ENCODE measurements around the gene UQCC5.
"Not testable (repeated sequence)": the region's sequence is repeated elsewhere in the genome, so short reads cannot be mapped to it uniquely, and the experiment has no call there.

Gene UQCC5

GRCh38 chr3:52520716-52521487 is 15.5 kb upstream of the UQCC5 start:
- DNase-seq (ENCODE audit: low read depth) = no peak
- H3K4me3 ChIP-seq (ENCODE audit: low read depth, low read length) = no peak overlapping the region

GRCh38 chr3:52521488-52521824 is 14.9 kb upstream of the UQCC5 start:
- no peak for DNase-seq (ENCODE audit: low read depth)
- no peak overlapping the region for H3K4me3 ChIP-seq (ENCODE audit: low read depth, low read length)

GRCh38 chr3:52521881-52522650 is 14.3 kb upstream of the UQCC5 start:
- no peak overlapping the region for H3K4me3 ChIP-seq (ENCODE audit: low read depth, low read length)
- DNase-seq (ENCODE audit: low read depth) = no peak

GRCh38 chr3:52522651-52523251 is 13.7 kb upstream of the UQCC5 start:
- no peak for DNase-seq (ENCODE audit: low read depth)
- H3K4me3 ChIP-seq (ENCODE audit: low read depth, low read length) = no peak overlapping the region

GRCh38 chr3:52523386-52524257 is 12.8 kb upstream of the UQCC5 start:
- no peak for DNase-seq (ENCODE audit: low read depth)
- no peak overlapping the region for H3K4me3 ChIP-seq (ENCODE audit: low read depth, low read length)

GRCh38 chr3:52524258-52524751 is 12.1 kb upstream of the UQCC5 start:
- no peak overlapping the region for H3K4me3 ChIP-seq (ENCODE audit: low read depth, low read length)
- DNase-seq (ENCODE audit: low read depth) = no peak

- no peak overlapping the region for H3K4me3 ChIP-seq (ENCODE audit: low read depth, low read length)
- no peak for DNase-seq (ENCODE audit: low read depth)
Observed at GRCh38 chr3:52524752-52525679, 11.4 kb upstream of the UQCC5 start.

- DNase-seq (ENCODE audit: low read depth) = no peak
- H3K4me3 ChIP-seq (ENCODE audit: low read depth, low read length) = no peak overlapping the region
Observed at GRCh38 chr3:52525680-52526561, 10.5 kb upstream of the UQCC5 start.

- DNase-seq (ENCODE audit: low read depth); H3K4me3 ChIP-seq (ENCODE audit: low read depth, low read length): not testable (repeated sequence)
Observed at GRCh38 chr3:52526671-52527038, 9.8 kb upstream of the UQCC5 start.

GRCh38 chr3:52527039-52527731 is 9.2 kb upstream of the UQCC5 start:
- DNase-seq (ENCODE audit: low read depth) = no peak
- no peak overlapping the region for H3K4me3 ChIP-seq (ENCODE audit: low read depth, low read length)

- H3K4me3 ChIP-seq (ENCODE audit: low read depth, low read length) = no peak overlapping the region
- DNase-seq (ENCODE audit: low read depth) = no peak
Observed at GRCh38 chr3:52527732-52528585, 8.4 kb upstream of the UQCC5 start.

GRCh38 chr3:52528586-52529375 is 7.6 kb upstream of the UQCC5 start:
- H3K4me3 ChIP-seq (ENCODE audit: low read depth, low read length) = no peak overlapping the region
- DNase-seq (ENCODE audit: low read depth) = no peak

GRCh38 chr3:52529376-52530333 is 6.8 kb upstream of the UQCC5 start:
- H3K4me3 ChIP-seq (ENCODE audit: low read depth, low read length) = no peak overlapping the region
- peak; percentile 13 for DNase-seq (ENCODE audit: low read depth)

Data from skeletal muscle cell (primary cell).